ENCODE measurements around the gene HDAC4. TPM values are rescaled to one million over a fixed set of nuclear protein-coding genes. Genes with fewer than 3 reads are reported as not detected.

Gene HDAC4
- total and polyA plus RNA-seq, 2 experiments from 2014 or later, result 8.1 to 41.8 TPM

GRCh38 chr2:239438368-239438767 is 37.5 kb upstream of the HDAC4 start (continued):
- no peak for TF ChIP-seq REST (IDR thresholded peaks at IDR 0.05; ENCODE audit: unreplicated experiment)
- no peak for TF ChIP-seq CREB1 (CRISPR knock-in tag; IDR thresholded peaks at IDR 0.05; ENCODE audit: low read depth)
- TF ChIP-seq NANOG (IDR thresholded peaks at IDR 0.05; ENCODE audit: borderline replicate concordance), result no peak
- no peak for TF ChIP-seq STAT1 (IDR thresholded peaks at IDR 0.05; ENCODE audit: unreplicated experiment)
- no peak for TF ChIP-seq JUNB (IDR thresholded peaks at IDR 0.05; ENCODE audit: unreplicated experiment)
- no peak for TF ChIP-seq CTCF (conservative IDR thresholded peaks at IDR 0.05; ENCODE audit: low read depth in 2 of 2)
- TF ChIP-seq EZH2phosphoT487 (IDR thresholded peaks at IDR 0.05; ENCODE audit: unreplicated experiment), result no peak

- no peak for ATAC-seq
- no peak for DNase-seq (ENCODE audit: low spot score)
- Histone ChIP-seq H3K79me2 (replicated peaks; ENCODE audit: insufficient read depth) (no peaks in the 10 kb centered on the region), H3K4me2 (no peak overlapping the region), H4K20me1 (replicated peaks; ENCODE audit: insufficient read depth) (no peaks in the 10 kb centered on the region), H3K4me3 (no peak overlapping the region), H3K27me3 (ENCODE audit: insufficient read depth) (no peaks in the 10 kb centered on the region), H3K36me3 (ENCODE audit: insufficient read depth) (no peaks in the 10 kb centered on the region), H3K4me1 (ENCODE audit: insufficient read depth) (no peaks in the 10 kb centered on the region), H2AFZ (no peak overlapping the region), H3F3A (replicated peaks; ENCODE audit: low read depth) (no peaks in the 10 kb centered on the region), H3K9me2 (ENCODE audit: insufficient read depth) (0 out of 2 replicates have a peak, but pooled peaks cover 2% of the 10 kb centered on the region), H3K27ac (ENCODE audit: low read depth) (no peak overlapping the region)
- Mint-ChIP-seq H3K4me3 (no peak overlapping the region), H3K4me1 (peaks cover 23% of the 10 kb centered on the region), H3K27me3 (ENCODE audit: insufficient read depth, low read depth, poor library complexity) (peaks cover 18% of the 10 kb centered on the region), H3K27ac (no peak overlapping the region), H3K36me3 (ENCODE audit: low read depth) (no peaks in the 10 kb centered on the region; the same call in 2 of the 3 replicates), H3K9me3 (no peaks in the 10 kb centered on the region; the same call in 1 of the 3 replicates)
- TF ChIP-seq ZNF331 (CRISPR knock-in tag; IDR thresholded peaks at IDR 0.05; ENCODE audit: low read depth) (no peak), CREB1 (CRISPR knock-in tag; IDR thresholded peaks at IDR 0.05; ENCODE audit: low read depth) (no peak)
Measured at GRCh38 chr2:239436669-239437335, 36.0 kb upstream of the HDAC4 start.

Measured in GM23338 (cell line).